Caco-2 (cell line): ENCODE results near the gene DLL1. TPM values are rescaled to one million over a fixed set of nuclear protein-coding genes. Genes with fewer than 3 reads are reported as not detected.

Experiments
- BruUV-seq: library from RNA; stranded (reverse); fragments of 400-500 nt; replicated peaks from 2 replicates; lab custom pipeline; 2021; lab: Mats Ljungman, UMichigan
- CTCF ChIA-PET: fragments of 300-600 bp; sonication (Branson Sonifier 250); formaldehyde crosslinking; loops from one replicate; lab custom pipeline; 2022; ENCODE audit warnings: antibody characterized with exemption; lab: Charles Lee
- POLR2A ChIA-PET: fragments of 300-600 bp; sonication (Branson Sonifier 250); formaldehyde crosslinking; loops from one replicate; lab custom pipeline; 2022; ENCODE audit warnings: antibody characterized with exemption; lab: Charles Lee
- DNase-seq, 2 experiments: peaks; one replicate each; pipeline versions ENCODE4 v3.0.0 to v3.0.0-alpha.2; 2020 to 2022
- H3K27me3 ChIP-seq: replicated peaks from 2 replicates; pipeline ENCODE4 v1.6.0; 2011; ENCODE audit warnings: low read length; ENCODE audit not compliant: control insufficient read depth, insufficient read depth
- H3K36me3 ChIP-seq: 2 replicates; pipeline ENCODE4 v1.5.1; 2011; ENCODE audit warnings: low read length; ENCODE audit not compliant: control insufficient read depth, insufficient read depth
- H3K4me1 ChIP-seq: fragments of 250-450 bp; sonication (Bioruptor Pico); 2 replicates; pipeline ENCODE4 v1.5.1; 2020; ENCODE audit warnings: mild to moderate bottlenecking
- H3K4me3 ChIP-seq: 2 replicates; pipeline ENCODE4 v1.5.1; 2011; ENCODE audit warnings: low read depth, mild to moderate bottlenecking, control low read depth, low read length
- H3K9me3 ChIP-seq: fragments of 250-450 bp; sonication (Bioruptor Pico); 2 replicates; pipeline ENCODE4 v1.5.1; 2020; ENCODE audit warnings: mild to moderate bottlenecking, moderate library complexity
- H3K27ac Mint-ChIP-seq: one replicate; pipeline ENCODE4 v1.8.0; 2022; ENCODE audit warnings: mixed read lengths; ENCODE audit not compliant: unreplicated experiment
- H3K27me3 Mint-ChIP-seq: one replicate; pipeline ENCODE4 v1.8.0; 2022; ENCODE audit warnings: mixed read lengths; ENCODE audit not compliant: insufficient read depth, unreplicated experiment
- H3K36me3 Mint-ChIP-seq: one replicate; pipeline ENCODE4 v1.8.0; 2022; ENCODE audit warnings: mild to moderate bottlenecking, mixed read lengths; ENCODE audit not compliant: insufficient read depth, unreplicated experiment
- H3K4me1 Mint-ChIP-seq: one replicate; pipeline ENCODE4 v1.8.0; 2022; ENCODE audit warnings: low read depth, mixed read lengths; ENCODE audit not compliant: unreplicated experiment
- H3K4me3 Mint-ChIP-seq: one replicate; pipeline ENCODE4 v1.8.0; 2022; ENCODE audit warnings: mild to moderate bottlenecking, moderate library complexity, mixed read lengths; ENCODE audit not compliant: unreplicated experiment
- H3K9me3 Mint-ChIP-seq: one replicate; pipeline ENCODE4 v1.8.0; 2022; ENCODE audit warnings: mixed read lengths; ENCODE audit not compliant: unreplicated experiment
- intact Hi-C: fragments of 100-400 bp; cut with micrococcal nuclease; formaldehyde crosslinking; loops from one replicate; pipeline ENCODE4 v1.10.0; 2022; ENCODE audit not compliant: unreplicated experiment
- total RNA-seq: library from RNA; stranded (reverse); gene quantifications from 2 replicates; pipeline ENCODE4 v1.2.3, GENCODE V29; 2022
- TF ChIP-seq, protein P1 (sequence below), 2 experiments: fragments of 200-600 bp in 1 of 2; IDR thresholded peaks; 1 replicate in 1 of 2; 2 replicates in 1 of 2; pipeline versions ENCODE4 v1.5.1 to v1.8.0; 2011 to 2022; ENCODE audit warnings: antibody characterized with exemption in 1 of 2, control low read depth in 1 of 2, inconsistent platforms in 1 of 2, low read depth in 1 of 2, low read length in 1 of 2, mild to moderate bottlenecking in 1 of 2, moderate library complexity in 1 of 2; ENCODE audit not compliant: insufficient read depth in 1 of 2, severe bottlenecking in 1 of 2, unreplicated experiment in 1 of 2

The DLL1 gene
- total RNA-seq, 1 experiment from 2014 or later: 6.6 TPM

DNA sequence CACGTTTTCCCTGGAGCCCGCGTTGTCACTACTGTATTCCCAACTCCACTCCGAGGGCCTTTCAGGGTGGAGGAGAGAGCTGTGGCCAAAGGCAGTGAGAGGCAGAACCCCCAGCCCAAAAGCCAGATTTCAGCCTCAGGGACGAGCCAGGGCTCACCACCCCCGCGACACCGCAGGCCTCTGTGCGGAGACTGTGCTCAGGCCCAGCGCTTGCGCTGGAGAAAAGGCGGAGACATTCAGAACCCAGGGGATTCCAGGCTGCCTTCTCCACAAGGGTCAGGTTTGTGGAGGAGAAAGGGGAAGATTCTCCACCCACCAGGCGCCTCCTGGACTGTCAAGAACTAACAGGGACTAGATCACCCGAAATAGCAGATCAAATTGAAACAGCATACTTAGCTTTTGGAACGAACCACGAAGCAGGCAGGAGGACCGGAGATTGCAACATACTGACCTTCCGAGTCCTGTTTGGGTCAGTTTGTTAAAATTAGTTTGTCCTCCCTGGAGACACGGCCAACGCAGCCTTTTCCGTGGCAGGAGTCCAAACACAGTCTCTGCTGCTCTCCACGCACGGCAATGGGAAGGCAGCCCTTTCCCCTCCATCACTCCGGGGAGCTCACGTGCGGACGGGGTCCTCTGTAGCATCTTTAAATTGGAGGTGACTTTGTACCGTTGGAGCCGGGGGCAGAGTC, 14.4 kb downstream of the DLL1 start:
- ChIA-PET CTCF (no interaction called here), POLR2A (interaction anchor here (0.7 kb wide), 1 partner anchor 14 kb away, joined by 3 read pairs; no protein-coding TSS in a partner anchor)
- Mint-ChIP-seq H3K4me1 (peaks cover 5% of the 10 kb centered on the region), H3K4me3 (no peak overlapping the region), H3K9me3 (no peaks in the 10 kb centered on the region), H3K27me3 (no peaks in the 10 kb centered on the region), H3K27ac (no peak overlapping the region), H3K36me3 (peaks cover 2% of the 10 kb centered on the region)
- Histone ChIP-seq H3K36me3 (no peaks in the 10 kb centered on the region), H3K27me3 (no peaks in the 10 kb centered on the region), H3K4me1 (0 out of 2 replicates have a peak, but pooled peaks cover 4% of the 10 kb centered on the region), H3K4me3 (no peak overlapping the region), H3K9me3 (no peaks in the 10 kb centered on the region)
- TF ChIP-seq, protein P1, sequence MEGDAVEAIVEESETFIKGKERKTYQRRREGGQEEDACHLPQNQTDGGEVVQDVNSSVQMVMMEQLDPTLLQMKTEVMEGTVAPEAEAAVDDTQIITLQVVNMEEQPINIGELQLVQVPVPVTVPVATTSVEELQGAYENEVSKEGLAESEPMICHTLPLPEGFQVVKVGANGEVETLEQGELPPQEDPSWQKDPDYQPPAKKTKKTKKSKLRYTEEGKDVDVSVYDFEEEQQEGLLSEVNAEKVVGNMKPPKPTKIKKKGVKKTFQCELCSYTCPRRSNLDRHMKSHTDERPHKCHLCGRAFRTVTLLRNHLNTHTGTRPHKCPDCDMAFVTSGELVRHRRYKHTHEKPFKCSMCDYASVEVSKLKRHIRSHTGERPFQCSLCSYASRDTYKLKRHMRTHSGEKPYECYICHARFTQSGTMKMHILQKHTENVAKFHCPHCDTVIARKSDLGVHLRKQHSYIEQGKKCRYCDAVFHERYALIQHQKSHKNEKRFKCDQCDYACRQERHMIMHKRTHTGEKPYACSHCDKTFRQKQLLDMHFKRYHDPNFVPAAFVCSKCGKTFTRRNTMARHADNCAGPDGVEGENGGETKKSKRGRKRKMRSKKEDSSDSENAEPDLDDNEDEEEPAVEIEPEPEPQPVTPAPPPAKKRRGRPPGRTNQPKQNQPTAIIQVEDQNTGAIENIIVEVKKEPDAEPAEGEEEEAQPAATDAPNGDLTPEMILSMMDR (IDR thresholded peaks at IDR 0.05; ENCODE audit: insufficient read depth in 1 of 2, low read depth in 1 of 2, low read length in 1 of 2, severe bottlenecking in 1 of 2, unreplicated experiment in 1 of 2): no peak
- intact Hi-C loops: no loop called here
- no peak for DNase-seq
- no TSS peak for BruUV-seq

DNA sequence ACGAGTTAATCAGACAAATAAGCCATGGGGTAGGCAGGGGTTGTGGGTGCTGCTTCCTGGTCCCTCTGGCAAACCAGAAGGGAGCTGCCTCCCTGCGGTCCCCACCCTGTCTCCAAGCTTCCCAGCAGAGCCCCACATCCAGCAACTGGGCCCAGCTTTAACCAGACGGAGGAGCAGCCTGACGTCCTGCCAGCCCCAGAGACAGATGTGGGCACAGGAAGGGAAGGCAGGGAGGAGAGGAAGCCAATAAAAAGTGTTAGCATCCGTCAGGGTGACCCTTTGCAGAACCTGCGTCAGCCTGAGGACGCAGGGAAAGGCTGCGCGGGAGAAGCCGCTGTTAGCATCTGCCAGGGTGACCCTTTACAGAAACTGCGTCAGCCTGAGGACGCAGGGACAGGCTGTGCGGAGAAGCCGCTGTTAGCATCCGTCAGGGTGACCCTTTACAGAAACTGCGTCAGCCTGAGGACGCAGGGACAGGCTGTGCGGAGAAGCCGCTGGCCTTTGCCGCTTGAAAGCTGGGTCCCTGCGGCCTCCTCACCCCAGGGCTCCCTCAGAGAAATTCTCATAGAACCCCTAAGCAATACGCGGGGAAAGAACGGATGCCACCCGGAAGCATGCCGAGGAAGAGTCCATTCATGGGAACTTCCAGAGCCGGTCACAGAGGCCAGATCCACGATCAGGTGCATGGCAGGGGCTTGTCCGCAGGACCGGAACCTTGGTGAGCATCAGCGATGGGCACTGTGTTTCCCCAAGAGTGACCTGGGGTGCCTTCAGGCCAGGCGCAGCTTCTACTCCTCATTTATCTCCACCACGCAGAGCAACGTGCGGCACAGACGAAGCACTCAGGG, 15.9 kb downstream of the DLL1 start:
- POLR2A ChIA-PET: no interaction called here

GRCh38 chr6:170273681-170274080, 17.2 kb downstream of the DLL1 start:
- Histone ChIP-seq H3K27me3 (no peaks in the 10 kb centered on the region), H3K4me3 (no peak overlapping the region), H3K36me3 (no peaks in the 10 kb centered on the region), H3K9me3 (no peaks in the 10 kb centered on the region), H3K4me1 (peaks cover 17% of the 10 kb centered on the region)
- H3K27me3 Mint-ChIP-seq: no peaks in the 10 kb centered on the region
- TF ChIP-seq, protein P1 (IDR thresholded peaks at IDR 0.05; ENCODE audit: insufficient read depth in 1 of 2, low read depth in 1 of 2, low read length in 1 of 2, severe bottlenecking in 1 of 2, unreplicated experiment in 1 of 2): no peak
- no peak for DNase-seq
- CTCF ChIA-PET: no interaction called here
- no TSS peak for BruUV-seq
- POLR2A ChIA-PET: no interaction called here
- no peak overlapping the region for H3K27ac Mint-ChIP-seq
- H3K4me1 Mint-ChIP-seq: peaks cover 15% of the 10 kb centered on the region
- H3K36me3 Mint-ChIP-seq: no peaks in the 10 kb centered on the region
- intact Hi-C loops: no loop called here
- no peak overlapping the region for H3K4me3 Mint-ChIP-seq
- no peaks in the 10 kb centered on the region for H3K9me3 Mint-ChIP-seq

More for the DNA sequence above, 15.9 kb downstream of the DLL1 start:
- no peaks in the 10 kb centered on the region for H3K27me3 Mint-ChIP-seq
- TF ChIP-seq, protein P1 (IDR thresholded peaks at IDR 0.05; ENCODE audit: insufficient read depth in 1 of 2, low read depth in 1 of 2, low read length in 1 of 2, severe bottlenecking in 1 of 2, unreplicated experiment in 1 of 2): no peak
- Histone ChIP-seq H3K36me3 (no peaks in the 10 kb centered on the region), H3K9me3 (no peaks in the 10 kb centered on the region), H3K27me3 (no peaks in the 10 kb centered on the region), H3K4me3 (no peak overlapping the region), H3K4me1 (peaks cover 8% of the 10 kb centered on the region)
- intact Hi-C loops: no loop called here
- no peak for DNase-seq
- no peaks in the 10 kb centered on the region for H3K9me3 Mint-ChIP-seq
- peaks cover 11% of the 10 kb centered on the region for H3K4me1 Mint-ChIP-seq
- no peaks in the 10 kb centered on the region for H3K36me3 Mint-ChIP-seq
- no peak overlapping the region for H3K27ac Mint-ChIP-seq
- BruUV-seq: no TSS peak
- H3K4me3 Mint-ChIP-seq: no peak overlapping the region
- CTCF ChIA-PET: no interaction called here
